C4-2B (cell line): ENCODE measurements around the gene PEAR1.

Source experiments
- H3K27ac ChIP-seq: fragments of 450-650 bp; 2 replicates; pipeline ENCODE4 v1.5.1; 2017
- CTCF ChIP-seq: fragments of 450-650 bp; conservative IDR thresholded peaks from 2 replicates; pipeline ENCODE4 v1.5.1; 2017; ENCODE audit warnings: mild to moderate bottlenecking
- ZFX ChIP-seq: fragments of 450-650 bp; IDR thresholded peaks from 2 replicates; pipeline ENCODE4 v1.6.1; 2017

PEAR1 gene

GRCh38 chr1:156944268-156944667 is 50.8 kb downstream of the PEAR1 start:
- TF ChIP-seq CTCF = no peak
- TF ChIP-seq ZFX = no peak
- H3K27ac ChIP-seq = no peak overlapping the region

- no peak overlapping the region for H3K27ac ChIP-seq
- TF ChIP-seq CTCF (no peak), ZFX (no peak)
Observed at GRCh38 chr1:156944848-156945247, 51.3 kb downstream of the PEAR1 start.

- TF ChIP-seq CTCF = no peak
- no peak for TF ChIP-seq ZFX
Observed at GRCh38 chr1:156945881-156946661, 52.6 kb downstream of the PEAR1 start.

GRCh38 chr1:156947127-156947526 is 53.6 kb downstream of the PEAR1 start:
- TF ChIP-seq CTCF = no peak
- TF ChIP-seq ZFX = no peak
- no peak overlapping the region for H3K27ac ChIP-seq

More at GRCh38 chr1:156945881-156946661, 52.6 kb downstream of the PEAR1 start:
- no peak overlapping the region for H3K27ac ChIP-seq

GRCh38 chr1:156947818-156948525 is 54.5 kb downstream of the PEAR1 start:
- no peak overlapping the region for H3K27ac ChIP-seq
- TF ChIP-seq ZFX (no peak), CTCF (no peak)

GRCh38 chr1:156948708-156949107 is 55.2 kb downstream of the PEAR1 start:
- H3K27ac ChIP-seq = no peak overlapping the region
- TF ChIP-seq ZFX (no peak), CTCF (no peak; the same call in 1 of the 2 replicates)

- no peak overlapping the region for H3K27ac ChIP-seq
- no peak for TF ChIP-seq CTCF
- no peak for TF ChIP-seq ZFX
Observed at GRCh38 chr1:156949127-156949526, 55.6 kb downstream of the PEAR1 start.
